Endothelial cell of umbilical vein (primary cell): ENCODE measurements around the gene CARD10. TPM values are rescaled to one million over a fixed set of nuclear protein-coding genes. Genes with fewer than 3 reads are reported as not detected.

Experiments used
- BruUV-seq: library from RNA; stranded (reverse); fragments of 400-500 nt; replicated peaks from 2 replicates; lab custom pipeline; 2021; lab: Mats Ljungman, UMichigan
- CTCF ChIA-PET: fragments of 300-600, 350-600 bp; sonication (Branson Sonifier 250); formaldehyde crosslinking; loops from one replicate; lab custom pipeline; 2021; ENCODE audit warnings: antibody characterized with exemption, inconsistent platforms; lab: Charles Lee
- POLR2A ChIA-PET: fragments of 300-600, 350-600 bp; sonication (Branson Sonifier 250); formaldehyde crosslinking; loops from one replicate; lab custom pipeline; 2021; ENCODE audit warnings: antibody characterized with exemption, inconsistent platforms; lab: Charles Lee
- DNase-seq: peaks from one replicate; pipeline ENCODE4 v3.0.0-alpha.2; 2011; ENCODE audit warnings: low read depth, low spot score
- FAIRE-seq: peaks from 2 replicates; lab custom pipeline; 2011; peaks lifted over from hg19 to GRCh38; lab: Jason Lieb, UNC
- H2AFZ ChIP-seq: 2 replicates; pipeline ENCODE4 v1.6.0; 2012; ENCODE audit warnings: low read depth, low read length, control low read depth, inconsistent platforms
- H3K27ac ChIP-seq: 2 replicates; pipeline ENCODE4 v1.5.1; 2011; ENCODE audit warnings: low read depth, mild to moderate bottlenecking, control low read depth, low read length, moderate library complexity; ENCODE audit not compliant: insufficient read depth
- H3K27me3 ChIP-seq, 2 experiments: 2 replicates each; pipeline versions ENCODE4 v1.6.0 to v1.6.1; 2011; ENCODE audit warnings: low read length in 2 of 2, mixed read lengths in 1 of 2; ENCODE audit not compliant: control insufficient read depth in 2 of 2, insufficient read depth in 2 of 2
- H3K36me3 ChIP-seq, 2 experiments: 2 replicates in 1 of 2; 3 replicates in 1 of 2; pipeline ENCODE4 v1.5.1; 2011; ENCODE audit warnings: low read length in 2 of 2, mild to moderate bottlenecking in 1 of 2, moderate library complexity in 1 of 2; ENCODE audit not compliant: control insufficient read depth in 2 of 2, insufficient read depth in 2 of 2; ENCODE audit errors: extremely low read depth in 1 of 2
- H3K4me1 ChIP-seq: 3 replicates; pipeline ENCODE4 v1.5.1; 2011; ENCODE audit warnings: mild to moderate bottlenecking, low read length; ENCODE audit not compliant: control insufficient read depth, insufficient read depth; ENCODE audit errors: extremely low read depth
- H3K4me2 ChIP-seq: 2 replicates; pipeline ENCODE4 v1.6.1; 2011; ENCODE audit warnings: low read length, control low read depth, mixed read lengths; ENCODE audit not compliant: insufficient read depth
- H3K4me3 ChIP-seq, 3 experiments: fragments of 200-600 bp in 1 of 3; sonication (generic), shearing (Covaris generic) in 1 of 3; replicated peaks in 1 of 3; 2 replicates each; pipeline ENCODE4 v1.5.1; 2011 to 2016; ENCODE audit warnings: control low read depth in 3 of 3, low read length in 3 of 3, mild to moderate bottlenecking in 2 of 3, inconsistent platforms in 1 of 3, low read depth in 1 of 3, moderate library complexity in 1 of 3; ENCODE audit not compliant: insufficient read depth in 1 of 3
- H3K79me2 ChIP-seq: 2 replicates; pipeline ENCODE4 v1.6.0; 2012; ENCODE audit warnings: low read length, inconsistent platforms; ENCODE audit not compliant: control insufficient read depth, insufficient read depth
- H3K9ac ChIP-seq: replicated peaks from 2 replicates; pipeline ENCODE3; 2011; ENCODE audit warnings: low read length, control low read depth; ENCODE audit not compliant: insufficient read depth; ENCODE audit errors: extremely low read depth
- H3K9me1 ChIP-seq: replicated peaks from 3 replicates; pipeline ENCODE4 v1.6.0; 2011; ENCODE audit warnings: mild to moderate bottlenecking, low read length; ENCODE audit not compliant: control insufficient read depth, insufficient read depth; ENCODE audit errors: extremely low read depth
- H3K9me3 ChIP-seq: replicated peaks from 2 replicates; pipeline ENCODE4 v1.5.1; 2012; ENCODE audit warnings: low read length, inconsistent platforms; ENCODE audit not compliant: control insufficient read depth, insufficient read depth
- H4K20me1 ChIP-seq: replicated peaks from 2 replicates; pipeline ENCODE3; 2011; ENCODE audit warnings: mild to moderate bottlenecking, low read length; ENCODE audit not compliant: control insufficient read depth, insufficient read depth; ENCODE audit errors: extremely low read depth
- EZH2 ChIP-seq: IDR thresholded peaks from 2 replicates; pipeline ENCODE4 v1.6.1; 2012; ENCODE audit warnings: borderline replicate concordance, low read depth, mild to moderate bottlenecking, moderate library complexity, low read length, inconsistent platforms; ENCODE audit not compliant: severe bottlenecking
- FOS ChIP-seq: IDR thresholded peaks from 2 replicates; pipeline ENCODE4 v1.6.1; 2011; ENCODE audit warnings: mild to moderate bottlenecking, low read length, moderate library complexity, borderline replicate concordance; ENCODE audit not compliant: insufficient read depth
- GATA2 ChIP-seq: IDR thresholded peaks from 2 replicates; pipeline ENCODE4 v1.7.0; 2011; ENCODE audit warnings: low read depth, mild to moderate bottlenecking, moderate library complexity, mixed read lengths, low read length; ENCODE audit not compliant: insufficient read length, insufficient read depth
- JUN ChIP-seq: IDR thresholded peaks from 2 replicates; pipeline ENCODE4 v1.6.1; 2011; ENCODE audit warnings: borderline replicate concordance, low read depth; ENCODE audit not compliant: insufficient read length, insufficient read depth
- MAX ChIP-seq: IDR thresholded peaks from 2 replicates; pipeline ENCODE4 v1.6.1; 2011; ENCODE audit not compliant: insufficient read depth, insufficient read length
- MYC ChIP-seq: IDR thresholded peaks from one replicate; pipeline ENCODE4 v1.6.1; 2011; ENCODE audit warnings: mild to moderate bottlenecking, low read depth, low read length
- POLR2A ChIP-seq: IDR thresholded peaks from 2 replicates; pipeline ENCODE4 v1.6.1; 2012; ENCODE audit warnings: low read depth, mild to moderate bottlenecking, control low read depth, low read length
- POLR2AphosphoS5 ChIP-seq: IDR thresholded peaks from 2 replicates; pipeline ENCODE4 v1.6.1; 2012; ENCODE audit warnings: low read depth, mild to moderate bottlenecking, control low read depth, low read length, moderate library complexity; ENCODE audit not compliant: insufficient read depth
- dilution Hi-C: fragments of 300-500 bp; cut with MboI; formaldehyde crosslinking; loops from one replicate; pipeline ENCODE4 v1.15.0; 2019; ENCODE audit warnings: low sequenced_read_pairs; ENCODE audit not compliant: extremely low pct_ligation_motif_present
- intact Hi-C: fragments of 100-400 bp; cut with micrococcal nuclease; formaldehyde crosslinking; loops from one replicate; pipeline ENCODE4 v1.10.0; 2022
- polyA plus RNA-seq, 4 experiments: library from polyadenylated mRNA; depleted of rRNA in 3 of 4; stranded (reverse) in 3 of 4; unstranded in 1 of 4; fragments of >200 nt; gene quantifications; 2 replicates each; pipeline versions ENCODE4 v1.2.1 to v1.2.3, GENCODE V29; 2011 to 2012; ENCODE audit warnings: missing spikeins in 1 of 4
- total RNA-seq: library from RNA; stranded (reverse); gene quantifications from 2 replicates; pipeline ENCODE4 v1.2.3, GENCODE V29; 2021
- TF ChIP-seq, protein P1 (sequence below), 2 donors: IDR thresholded peaks; 1 replicate in 1 of 2; 2 replicates in 1 of 2; pipeline ENCODE4 v1.5.1; 2011; ENCODE audit warnings: low read length in 2 of 2, mild to moderate bottlenecking in 2 of 2, moderate library complexity in 2 of 2, control low read depth in 1 of 2, inconsistent platforms in 1 of 2, low read depth in 1 of 2; ENCODE audit not compliant: insufficient read depth in 1 of 2; ENCODE audit errors: extremely low read depth in 1 of 2

The CARD10 gene
- total and polyA plus RNA-seq, 2 donors (not counting 3 experiments of a cell fraction or from before 2014, with no cell fraction given) = 36.1 to 39.5 TPM

- Histone ChIP-seq H3K9me3 (no peaks in the 10 kb centered on the region), H3K9me1 (no peaks in the 10 kb centered on the region), H3K36me3 (peaks cover 0 to 2% of the 10 kb centered on the region in 2 experiments), H3K4me2 (peak overlapping the region; percentile 29), H2AFZ (peak overlapping the region; percentile 9), H3K4me1 (peaks cover 50% of the 10 kb centered on the region), H3K27ac (peak overlapping the region; percentile 62), H3K9ac (peak overlapping the region; percentile 100), H3K79me2 (peaks cover 38% of the 10 kb centered on the region), H4K20me1 (no peaks in the 10 kb centered on the region), H3K27me3 (no peaks in the 10 kb centered on the region), H3K4me3 (peak overlapping the region in 2 of 3 experiments; percentile 3 to 71)
- no peak for DNase-seq
- no TSS peak for BruUV-seq
- TF ChIP-seq EZH2 (no peak), POLR2A (no peak), JUN (no peak), MAX (no peak), GATA2 (no peak), FOS (no peak), MYC (no peak), POLR2AphosphoS5 (no peak)
- TF ChIP-seq, protein P1, sequence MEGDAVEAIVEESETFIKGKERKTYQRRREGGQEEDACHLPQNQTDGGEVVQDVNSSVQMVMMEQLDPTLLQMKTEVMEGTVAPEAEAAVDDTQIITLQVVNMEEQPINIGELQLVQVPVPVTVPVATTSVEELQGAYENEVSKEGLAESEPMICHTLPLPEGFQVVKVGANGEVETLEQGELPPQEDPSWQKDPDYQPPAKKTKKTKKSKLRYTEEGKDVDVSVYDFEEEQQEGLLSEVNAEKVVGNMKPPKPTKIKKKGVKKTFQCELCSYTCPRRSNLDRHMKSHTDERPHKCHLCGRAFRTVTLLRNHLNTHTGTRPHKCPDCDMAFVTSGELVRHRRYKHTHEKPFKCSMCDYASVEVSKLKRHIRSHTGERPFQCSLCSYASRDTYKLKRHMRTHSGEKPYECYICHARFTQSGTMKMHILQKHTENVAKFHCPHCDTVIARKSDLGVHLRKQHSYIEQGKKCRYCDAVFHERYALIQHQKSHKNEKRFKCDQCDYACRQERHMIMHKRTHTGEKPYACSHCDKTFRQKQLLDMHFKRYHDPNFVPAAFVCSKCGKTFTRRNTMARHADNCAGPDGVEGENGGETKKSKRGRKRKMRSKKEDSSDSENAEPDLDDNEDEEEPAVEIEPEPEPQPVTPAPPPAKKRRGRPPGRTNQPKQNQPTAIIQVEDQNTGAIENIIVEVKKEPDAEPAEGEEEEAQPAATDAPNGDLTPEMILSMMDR (IDR thresholded peaks at IDR 0.05; ENCODE audit: extremely low read depth in 1 of 2, insufficient read depth in 1 of 2, low read depth in 1 of 2, low read length in 2 of 2) = no peak
- dilution Hi-C loops = no loop called here
- peak; percentile 64 for FAIRE-seq
- CTCF ChIA-PET = interaction anchor here (1.0 to 21.8 kb wide), 2 partner anchors 14 to 33 kb away, joined by 4 to 977 read pairs; no protein-coding TSS in a partner anchor
- POLR2A ChIA-PET = interaction anchor here (0.6 to 1.7 kb wide), 2 partner anchors 13 to 374 kb away, joined by 3 to 14 read pairs; no protein-coding TSS in a partner anchor
- intact Hi-C loops = no loop called here
Observed at GRCh38 chr22:37559521-37559900, 40.3 kb upstream of the CARD10 start.
